Hippocampal formation (tissue), 2 donors: Measurements from ENCODE around the gene RAB44.
"Not testable (repeated sequence)": the region's sequence is repeated elsewhere in the genome, so short reads cannot be mapped to it uniquely, and the experiment has no call there.

Source experiments
- DNase-seq, 2 donors: peaks; one replicate each; lab custom pipeline; 2025; lab: John Stamatoyannopoulos, UW

The RAB44 gene

GRCh38 chr6:36685926-36686667 is 11.5 kb upstream of the RAB44 start:
- DNase-seq = no peak

DNA sequence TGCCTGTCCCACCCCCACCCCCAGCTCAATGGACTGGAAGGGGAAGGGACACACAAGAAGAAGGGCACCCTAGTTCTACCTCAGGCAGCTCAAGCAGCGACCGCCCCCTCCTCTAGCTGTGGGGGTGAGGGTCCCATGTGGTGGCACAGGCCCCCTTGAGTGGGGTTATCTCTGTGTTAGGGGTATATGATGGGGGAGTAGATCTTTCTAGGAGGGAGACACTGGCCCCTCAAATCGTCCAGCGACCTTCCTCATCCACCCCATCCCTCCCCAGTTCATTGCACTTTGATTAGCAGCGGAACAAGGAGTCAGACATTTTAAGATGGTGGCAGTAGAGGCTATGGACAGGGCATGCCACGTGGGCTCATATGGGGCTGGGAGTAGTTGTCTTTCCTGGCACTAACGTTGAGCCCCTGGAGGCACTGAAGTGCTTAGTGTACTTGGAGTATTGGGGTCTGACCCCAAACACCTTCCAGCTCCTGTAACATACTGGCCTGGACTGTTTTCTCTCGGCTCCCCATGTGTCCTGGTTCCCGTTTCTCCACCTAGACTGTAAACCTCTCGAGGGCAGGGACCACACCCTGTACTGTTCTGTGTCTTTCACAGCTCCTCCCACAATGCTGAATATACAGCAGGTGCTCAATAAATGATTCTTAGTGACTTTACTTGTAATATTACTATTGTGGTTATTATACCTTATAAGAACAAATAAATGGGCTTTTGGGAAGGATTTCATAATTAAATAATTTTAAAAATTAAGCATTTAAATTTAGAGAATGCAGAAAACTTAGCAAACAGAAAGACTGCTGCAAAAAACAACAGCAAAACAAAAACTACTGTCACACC is 10.7 kb upstream of the RAB44 start:
- DNase-seq = no peak

DNA sequence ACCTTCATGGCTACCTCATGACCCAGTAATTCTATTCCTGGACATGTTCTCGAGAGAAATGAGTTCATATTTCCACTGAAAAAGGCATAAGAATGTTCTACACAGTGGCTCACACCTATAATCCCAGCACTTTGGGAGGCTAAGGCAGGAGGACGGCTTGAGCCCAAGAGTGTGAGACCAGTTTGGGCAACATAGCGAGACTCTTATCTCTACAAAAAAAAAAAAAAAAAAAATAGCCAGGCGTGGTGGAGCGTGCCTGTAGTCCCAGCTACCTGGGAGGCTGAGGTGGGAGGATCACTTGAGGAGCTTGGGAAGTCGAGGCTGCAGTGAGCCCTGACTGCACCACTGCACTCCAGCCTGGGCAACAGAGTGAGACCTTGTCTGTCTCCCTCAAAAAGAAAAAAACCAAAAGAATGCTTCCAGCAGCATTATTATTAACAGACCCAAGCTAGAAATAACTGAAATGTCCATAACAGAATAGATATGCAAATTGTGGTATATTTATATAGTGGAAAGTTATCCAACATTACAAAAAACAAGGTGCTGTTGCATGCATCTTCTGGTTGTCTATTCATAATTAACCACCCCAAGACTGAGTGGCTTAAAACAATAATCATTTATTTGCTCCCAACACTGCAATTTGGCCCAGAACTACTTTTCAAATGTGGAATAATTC is 9.4 kb upstream of the RAB44 start:
- DNase-seq = no peak

GRCh38 chr6:36688739-36689075 is 8.9 kb upstream of the RAB44 start:
- no peak for DNase-seq

- no peak for DNase-seq
Observed at GRCh38 chr6:36691011-36691410, 6.6 kb upstream of the RAB44 start.

GRCh38 chr6:36691612-36692011 is 6.0 kb upstream of the RAB44 start:
- DNase-seq = no peak

- DNase-seq = no peak
Observed at GRCh38 chr6:36692220-36692619, 5.4 kb upstream of the RAB44 start.

- DNase-seq = no peak
Observed at GRCh38 chr6:36692861-36693702, 4.5 kb upstream of the RAB44 start.

DNA sequence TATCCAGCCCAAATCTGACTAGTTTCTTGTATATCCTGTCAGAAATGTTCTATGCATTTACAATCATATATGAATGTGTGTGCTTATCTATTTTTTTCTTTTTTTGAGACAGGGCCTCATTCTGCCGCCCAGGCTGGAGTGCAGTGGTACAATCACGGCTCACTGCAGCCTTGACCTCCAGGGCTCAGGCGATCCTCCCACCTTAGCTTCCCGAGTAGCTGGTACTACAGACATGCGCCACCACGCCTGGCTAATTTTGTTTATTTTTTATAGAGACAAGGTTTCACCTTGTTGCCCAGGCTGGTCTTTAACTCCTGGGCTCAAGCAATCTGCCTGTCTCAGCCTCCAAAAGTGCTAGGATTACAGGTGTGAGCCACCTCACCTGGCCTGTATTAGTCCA is 3.0 kb upstream of the RAB44 start:
- no peak for DNase-seq

DNA sequence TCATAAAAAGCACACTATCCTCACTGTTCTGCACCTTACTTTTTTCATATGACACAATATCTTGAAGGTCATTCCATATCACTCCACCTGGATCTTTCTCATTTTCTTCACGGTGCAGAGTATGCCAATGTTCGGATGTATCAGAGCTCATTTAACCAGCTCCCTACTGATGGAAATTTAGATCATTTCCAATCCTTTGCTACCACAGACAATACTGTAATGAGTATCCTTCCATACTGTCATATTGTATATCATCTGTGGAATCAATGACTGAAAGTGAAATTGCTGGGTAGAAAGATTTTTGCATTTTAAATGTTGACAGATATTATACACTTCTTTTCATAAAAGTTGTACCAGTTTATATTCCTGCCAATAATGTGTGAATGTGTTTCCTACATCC is 2.2 kb upstream of the RAB44 start:
- DNase-seq = no peak

DNA sequence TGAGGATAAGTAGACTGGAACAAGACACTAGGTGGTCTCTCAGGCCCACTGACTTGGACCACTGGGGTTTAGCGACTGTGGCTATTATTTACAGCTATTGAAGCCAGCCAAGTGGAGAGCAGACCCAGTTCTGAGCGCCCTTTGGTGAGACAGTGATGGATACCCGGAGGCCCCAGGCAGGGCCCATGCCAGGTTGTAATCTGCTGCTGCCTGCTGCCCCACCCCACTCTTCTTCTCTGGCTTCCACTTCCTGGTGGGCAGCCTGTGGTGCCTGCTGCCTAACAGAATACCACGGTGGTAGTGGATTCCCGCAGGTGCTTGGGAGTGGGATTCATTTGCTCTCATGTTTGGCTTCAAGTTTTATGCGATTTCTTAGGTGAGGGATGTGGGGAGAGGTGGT is 570 bp downstream of the RAB44 start:
- no peak for DNase-seq

- DNase-seq = no peak
Observed at GRCh38 chr6:36698871-36699271, 1.2 kb downstream of the RAB44 start.

GRCh38 chr6:36699348-36699747 is 1.7 kb downstream of the RAB44 start:
- no peak for DNase-seq

DNA sequence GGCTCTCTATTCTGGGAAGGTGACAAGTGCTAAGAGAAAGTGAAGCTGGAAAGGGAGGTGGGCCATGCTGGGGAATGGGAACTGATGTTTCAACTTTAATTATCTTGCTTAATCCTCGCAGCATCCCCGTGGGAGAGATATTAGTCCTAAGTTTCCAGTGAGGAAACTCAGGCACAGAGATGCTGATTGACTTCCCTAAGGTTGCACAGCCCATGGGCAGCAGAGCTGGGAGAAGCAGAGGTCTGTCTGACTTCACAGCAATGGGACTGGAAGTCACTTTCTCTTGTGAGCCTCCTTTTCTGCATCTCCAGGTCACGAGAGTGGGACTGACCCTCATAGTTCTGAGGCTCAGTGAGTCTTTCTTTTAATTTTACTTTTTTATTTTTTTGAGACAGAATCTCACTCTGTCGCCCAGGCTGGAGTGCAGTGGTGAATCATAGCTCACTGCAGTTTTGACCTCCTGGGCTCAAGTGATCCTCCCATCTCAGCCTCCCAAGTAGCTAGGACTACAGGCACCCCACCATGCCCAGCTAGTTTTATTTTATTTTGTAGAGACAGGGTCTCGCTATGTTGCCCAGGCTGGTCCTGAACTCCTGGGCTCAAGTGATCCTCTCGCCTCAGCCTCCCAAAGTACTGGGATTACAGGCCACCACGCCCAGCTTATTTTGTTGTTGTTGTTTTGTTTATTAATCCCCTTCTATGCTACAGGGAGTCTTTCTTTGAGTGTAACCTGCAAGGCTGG is 2.6 kb downstream of the RAB44 start:
- no peak for DNase-seq

- DNase-seq = no peak
Observed at GRCh38 chr6:36700831-36701230, 3.2 kb downstream of the RAB44 start.

DNA sequence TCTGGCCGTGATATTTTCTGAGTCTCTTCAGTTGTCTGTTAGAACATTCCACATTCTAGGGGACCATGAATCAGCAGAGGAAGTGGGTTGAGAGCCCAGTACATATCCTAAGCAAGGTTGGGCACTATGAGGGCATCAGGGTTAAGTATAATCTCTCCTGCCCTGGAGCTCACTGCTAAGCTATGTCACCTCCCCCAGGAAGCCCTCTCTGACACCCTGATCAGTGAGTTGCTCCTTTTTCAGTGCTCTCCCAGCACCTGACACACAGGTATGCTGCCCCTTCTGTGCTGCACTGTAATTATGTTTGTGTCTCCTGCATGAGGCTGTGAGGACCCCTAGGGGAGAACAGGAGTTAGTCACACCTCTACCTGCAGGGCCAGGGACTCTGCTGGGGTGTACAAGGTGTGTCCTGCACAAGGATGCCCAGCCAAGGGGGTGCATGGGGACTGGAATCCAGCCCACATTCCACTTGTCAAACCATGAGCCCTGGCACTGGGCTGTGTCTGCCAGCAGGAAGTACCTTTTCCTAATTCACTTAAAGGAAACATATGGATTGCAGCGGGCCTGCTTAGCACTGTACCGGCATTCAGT is 3.9 kb downstream of the RAB44 start:
- no peak for DNase-seq

GRCh38 chr6:36702656-36703055 is 5.0 kb downstream of the RAB44 start:
- DNase-seq = no peak

- DNase-seq = no peak
Observed at GRCh38 chr6:36703081-36703606, 5.5 kb downstream of the RAB44 start.

GRCh38 chr6:36703982-36704381 is 6.4 kb downstream of the RAB44 start:
- DNase-seq = no peak

DNA sequence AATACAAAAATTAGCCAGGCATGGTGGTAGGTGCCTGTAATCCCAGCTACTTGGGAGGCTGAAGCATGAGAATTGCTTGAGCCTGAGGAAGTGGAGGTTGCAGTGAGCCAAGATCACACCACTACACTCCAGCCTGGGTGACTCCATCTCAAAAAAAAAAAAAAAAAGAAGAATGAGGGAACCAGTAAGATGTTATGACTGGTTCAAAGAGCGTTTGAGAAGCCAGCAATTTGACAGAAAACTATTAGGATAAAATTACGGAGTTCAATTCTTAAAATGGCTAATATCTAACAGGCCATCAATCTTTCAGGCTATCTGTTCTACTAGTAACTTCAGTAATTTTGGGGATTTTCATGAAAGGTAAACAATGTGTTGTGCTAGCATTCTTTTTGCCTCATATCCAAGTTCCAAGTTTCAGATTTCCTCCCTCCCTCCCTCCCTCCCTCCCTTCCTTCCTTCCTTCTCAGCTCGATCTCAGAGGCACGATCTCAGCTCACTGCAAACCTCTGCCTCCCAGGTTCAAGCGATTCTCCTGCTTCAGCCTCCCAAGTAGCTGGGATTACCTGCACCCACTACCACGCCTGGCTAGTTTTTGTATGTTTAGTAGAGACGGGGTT is 7.4 kb downstream of the RAB44 start:
- not testable (repeated sequence) for DNase-seq
